Immature natural killer cell (primary cell): Measurements from ENCODE around the gene CAD. TPM values are rescaled to one million over a fixed set of nuclear protein-coding genes. Genes with fewer than 3 reads are reported as not detected.

ENCODE experiments used
- polyA plus RNA-seq, 3 donors: library from polyadenylated mRNA; unstranded; fragments of 300-500 nt; fragmentation: Illumina TruSeq; gene quantifications; one replicate each; pipeline ENCODE4 v1.2.3, GENCODE V29; 2021

CAD gene
- polyA plus RNA-seq, 3 donors from 2014 or later: 6.9 to 17.8 (median 8.5) TPM

Other genes starting within 250 kb of the CAD start
- gene MAPRE3, start 246.7 kb upstream of the CAD start, polyA plus RNA-seq: 1 to 10 TPM; 1.7 to 2.2 (median 1.9) TPM
- gene TMEM214, start 184.4 kb upstream of the CAD start, polyA plus RNA-seq: 10 to 100 TPM; 16.6 to 48.3 (median 17.6) TPM
- 10 to 100 TPM in 1 of 3 donors, 1 to 10 TPM in 2; 7.7 to 10.2 (median 8.9) TPM for gene AGBL5, start 165.7 kb upstream of the CAD start, polyA plus RNA-seq
- 100 to 1,000 TPM; 677 to 899 (median 681) TPM for gene OST4, start 145.7 kb upstream of the CAD start, polyA plus RNA-seq
- 1 to 10 TPM in 1 of 3 donors, under 1 TPM in 2; 0.80 to 1.3 (median 0.92) TPM for gene EMILIN1, start 138.8 kb upstream of the CAD start, polyA plus RNA-seq
- 1 to 10 TPM; 7.0 to 9.5 (median 8.4) TPM for gene KHK, start 130.6 kb upstream of the CAD start, polyA plus RNA-seq
- not detected for gene CGREF1, start 98.2 kb upstream of the CAD start, polyA plus RNA-seq
- 1 to 10 TPM in 2 of 3 donors, under 1 TPM in 1; 0.38 to 5.5 (median 1.5) TPM for gene ABHD1, start 93.6 kb upstream of the CAD start, polyA plus RNA-seq
- 100 to 1,000 TPM in 1 of 3 donors, 10 to 100 TPM in 2; 90.9 to 105 (median 94.2) TPM for gene PREB, start 82.7 kb upstream of the CAD start, polyA plus RNA-seq
- gene PRR30, start 78.0 kb upstream of the CAD start, polyA plus RNA-seq: not detected
- not detected for gene TCF23, start 68.4 kb upstream of the CAD start, polyA plus RNA-seq
- 100 to 1,000 TPM; 264 to 391 (median 388) TPM for gene ATRAID, start 5.3 kb upstream of the CAD start, polyA plus RNA-seq
- 10 to 100 TPM in 2 of 3 donors, 1 to 10 TPM in 1; 5.3 to 15.1 (median 11.5) TPM for gene SLC5A6, start 5.1 kb upstream of the CAD start, polyA plus RNA-seq
- not detected for gene SLC30A3, start 45.7 kb downstream of the CAD start, polyA plus RNA-seq
- gene DNAJC5G, start 58.1 kb downstream of the CAD start, polyA plus RNA-seq: not detected
- gene TRIM54, start 65.1 kb downstream of the CAD start, polyA plus RNA-seq: under 1 TPM; 0.12 to 0.49 (median 0.48) TPM
- under 1 TPM in 1 of 3 donors, not detected in 2; 0.66 TPM for gene UCN, start 91.1 kb downstream of the CAD start, polyA plus RNA-seq
- 100 to 1,000 TPM; 101 to 276 (median 130) TPM for gene MPV17, start 105.7 kb downstream of the CAD start, polyA plus RNA-seq
- gene GTF3C2, start 139.4 kb downstream of the CAD start, polyA plus RNA-seq: 10 to 100 TPM; 22.1 to 43.7 (median 34.7) TPM
- gene EIF2B4, start 153.0 kb downstream of the CAD start, polyA plus RNA-seq: 10 to 100 TPM; 21.3 to 33.1 (median 24.7) TPM
- gene SNX17, start 153.2 kb downstream of the CAD start, polyA plus RNA-seq: 100 to 1,000 TPM; 236 to 321 (median 261) TPM
- 1 to 10 TPM; 2.2 to 6.3 (median 2.7) TPM for gene ZNF513, start 163.4 kb downstream of the CAD start, polyA plus RNA-seq
- 100 to 1,000 TPM in 2 of 3 donors, 10 to 100 TPM in 1; 71.3 to 116 (median 104) TPM for gene PPM1G, start 192.2 kb downstream of the CAD start, polyA plus RNA-seq
- gene NRBP1, start 211.3 kb downstream of the CAD start, polyA plus RNA-seq: 100 to 1,000 TPM in 2 of 3 donors, 10 to 100 TPM in 1; 85.7 to 154 (median 147) TPM
- under 1 TPM in 1 of 3 donors, not detected in 2; 0.63 TPM for gene KRTCAP3, start 225.0 kb downstream of the CAD start, polyA plus RNA-seq